CD14-positive monocyte (primary cell): Measurements from ENCODE around the gene SARNP. TPM values are rescaled to one million over a fixed set of nuclear protein-coding genes. Genes with fewer than 3 reads are reported as not detected.

Experiments used
- DNase-seq, 3 donors: peaks; one replicate each; pipeline ENCODE4 v3.0.0-alpha.2; 2011 to 2022
- H2AFZ ChIP-seq: 2 replicates; pipeline ENCODE4 v1.6.0; 2012; ENCODE audit warnings: mild to moderate bottlenecking, low read depth, low read length, inconsistent platforms; ENCODE audit not compliant: insufficient read depth, poor library complexity, severe bottlenecking
- H3K27ac ChIP-seq, 2 donors: 1 replicate in 1 of 2; 2 replicates in 1 of 2; pipeline ENCODE4 v1.5.1; 2012 to 2013; ENCODE audit warnings: low read length in 2 of 2, control low read depth in 1 of 2, inconsistent platforms in 1 of 2, low read depth in 1 of 2, mild to moderate bottlenecking in 1 of 2
- H3K27me3 ChIP-seq, 2 donors: one replicate each; pipeline versions ENCODE4 v1.6.0 to v1.6.1; 2011 to 2013; ENCODE audit warnings: low read length in 2 of 2; ENCODE audit not compliant: control insufficient read depth in 2 of 2, insufficient read depth in 2 of 2
- H3K36me3 ChIP-seq, 2 donors: replicated peaks in 1 of 2; 1 replicate in 1 of 2; 2 replicates in 1 of 2; pipeline versions ENCODE4 v1.5.1 to v1.6.1; 2012 to 2013; ENCODE audit warnings: low read length in 2 of 2, control low read depth in 1 of 2, inconsistent platforms in 1 of 2, mild to moderate bottlenecking in 1 of 2; ENCODE audit not compliant: insufficient read depth in 2 of 2, control insufficient read depth in 1 of 2
- H3K4me1 ChIP-seq, 2 donors: 1 replicate in 1 of 2; 2 replicates in 1 of 2; pipeline versions ENCODE4 v1.5.1 to v1.6.1; 2012 to 2013; ENCODE audit warnings: low read length in 2 of 2, control low read depth in 1 of 2, inconsistent platforms in 1 of 2, mild to moderate bottlenecking in 1 of 2, moderate library complexity in 1 of 2; ENCODE audit not compliant: insufficient read depth in 2 of 2, control insufficient read depth in 1 of 2
- H3K4me2 ChIP-seq: replicated peaks from 2 replicates; pipeline ENCODE3; 2012; ENCODE audit warnings: low read length, moderate library complexity, mild to moderate bottlenecking; ENCODE audit not compliant: poor library complexity, severe bottlenecking; ENCODE audit errors: extremely low read depth
- H3K4me3 ChIP-seq, 3 experiments: fragments of 200-600 bp in 1 of 3; sonication (generic) in 1 of 3; replicated peaks in 1 of 3; 1 replicate in 2 of 3; 2 replicates in 1 of 3; pipeline ENCODE4 v1.5.1; 2011 to 2013; ENCODE audit warnings: low read length in 3 of 3, mild to moderate bottlenecking in 3 of 3, control low read depth in 2 of 3, low read depth in 2 of 3, inconsistent platforms in 1 of 3, moderate library complexity in 1 of 3
- H3K79me2 ChIP-seq: 2 replicates; pipeline ENCODE4 v1.6.0; 2012; ENCODE audit warnings: mild to moderate bottlenecking, control low read depth, inconsistent platforms, low read length, moderate library complexity; ENCODE audit not compliant: insufficient read depth
- H3K9ac ChIP-seq: 2 replicates; pipeline ENCODE4 v1.6.0; 2017; ENCODE audit warnings: low read length, mild to moderate bottlenecking; ENCODE audit not compliant: insufficient read depth, poor library complexity, severe bottlenecking
- H3K9me3 ChIP-seq, 2 donors: replicated peaks in 1 of 2; 1 replicate in 1 of 2; 2 replicates in 1 of 2; pipeline versions ENCODE4 v1.5.1 to v1.6.1; 2012 to 2013; ENCODE audit warnings: low read length in 2 of 2, control low read depth in 1 of 2; ENCODE audit not compliant: control insufficient read depth in 1 of 2, insufficient read depth in 1 of 2
- H4K20me1 ChIP-seq: 2 replicates; pipeline ENCODE4 v1.6.0; 2012; ENCODE audit warnings: mild to moderate bottlenecking, low read length, control low read depth, moderate library complexity; ENCODE audit not compliant: insufficient read depth
- H3K27ac Mint-ChIP-seq, 7 donors: one replicate each; pipeline ENCODE4 v1.8.0; 2020; ENCODE audit warnings: mild to moderate bottlenecking in 7 of 7, mixed read lengths in 7 of 7, moderate library complexity in 6 of 7, inconsistent platforms in 2 of 7
- H3K27me3 Mint-ChIP-seq, 3 donors: one replicate each; pipeline ENCODE4 v1.8.0; 2021 to 2022; ENCODE audit warnings: low read depth in 3 of 3, mild to moderate bottlenecking in 3 of 3, mixed read lengths in 3 of 3, moderate library complexity in 3 of 3, inconsistent platforms in 1 of 3
- H3K36me3 Mint-ChIP-seq, 2 donors: one replicate each; pipeline ENCODE4 v1.8.0; 2020; ENCODE audit warnings: mixed read lengths in 2 of 2, inconsistent platforms in 1 of 2, mild to moderate bottlenecking in 1 of 2
- H3K4me1 Mint-ChIP-seq: one replicate; pipeline ENCODE4 v1.8.0; 2020; ENCODE audit warnings: mild to moderate bottlenecking, mixed read lengths
- H3K4me3 Mint-ChIP-seq, 2 donors: one replicate each; pipeline ENCODE4 v1.8.0; 2020; ENCODE audit warnings: mild to moderate bottlenecking in 2 of 2, mixed read lengths in 2 of 2, moderate library complexity in 1 of 2
- H3K9me3 Mint-ChIP-seq, 7 donors: one replicate each; pipeline ENCODE4 v1.8.0; 2020 to 2022; ENCODE audit warnings: mixed read lengths in 7 of 7, mild to moderate bottlenecking in 6 of 7, moderate library complexity in 6 of 7, inconsistent platforms in 2 of 7
- CTCF ChIP-seq: fragments of 200-600 bp; IDR thresholded peaks from one replicate; pipeline ENCODE4 v1.8.0; 2022; ENCODE audit warnings: antibody characterized with exemption, mild to moderate bottlenecking
- WGBS: methylation state at CpG from one replicate; pipeline ENCODE4 v1.1.5; 2013; ENCODE audit warnings: missing lambda C conversion rate; ENCODE audit not compliant: insufficient coverage; 5-methylcytosine and 5-hydroxymethylcytosine counted together
- intact Hi-C, 2 donors: fragments of 100-400 bp; cut with micrococcal nuclease; formaldehyde crosslinking; loops; one replicate each; pipeline versions ENCODE4 v1.15.0 to v1.15.1; 2023
- polyA plus RNA-seq, 3 donors: library from polyadenylated mRNA; depleted of rRNA in 1 of 3; unstranded in 2 of 3; stranded (reverse) in 1 of 3; fragments of 300-500 nt in 2 of 3; fragments of >200 nt in 1 of 3; fragmentation: Illumina TruSeq in 2 of 3; gene quantifications; 1 replicate in 2 of 3; 2 replicates in 1 of 3; pipeline ENCODE4 v1.2.3, GENCODE V29; 2012 to 2021

SARNP gene
- polyA plus RNA-seq, 3 donors = 28.9 to 139 (median 98.6) TPM

- Mint-ChIP-seq H3K36me3 (peaks cover 3% of the 10 kb centered on the region in 2 donors), H3K4me1 (peaks cover 26% of the 10 kb centered on the region), H3K27me3 (peaks cover 0 to 8% (median 5%) of the 10 kb centered on the region in 3 donors), H3K27ac (no peak overlapping the region), H3K4me3 (no peak overlapping the region), H3K9me3 (no peaks in the 10 kb centered on the region)
- Histone ChIP-seq H3K79me2 (peaks cover 19% of the 10 kb centered on the region), H3K9me3 (no peaks in the 10 kb centered on the region), H3K4me3 (no peak overlapping the region), H3K9ac (no peak overlapping the region), H4K20me1 (peaks cover under 1% of the 10 kb centered on the region), H3K27me3 (no peaks in the 10 kb centered on the region), H3K4me2 (no peak overlapping the region), H2AFZ (no peak overlapping the region), H3K36me3 (no peaks in the 10 kb centered on the region), H3K27ac (no peak overlapping the region), H3K4me1 (peaks cover 21 to 26% of the 10 kb centered on the region in 2 donors)
- DNase-seq = no peak
- intact Hi-C loops = no loop called here
- WGBS = 97% methylated on average over 10 of the region's 14 CpGs
- no peak for TF ChIP-seq CTCF
These were observed 84.4 kb downstream of the SARNP start for GRCh38 chr12:55733021-55733555.

- no peak overlapping the region for H3K4me2 ChIP-seq
- H3K4me3 ChIP-seq = no peak overlapping the region
- intact Hi-C loops = no loop called here
- H3K27me3 Mint-ChIP-seq = peaks cover 0 to 8% (median 4%) of the 10 kb centered on the region in 3 donors
- H3K9me3 ChIP-seq = no peaks in the 10 kb centered on the region
- DNase-seq = no peak
- H3K4me1 ChIP-seq = peaks cover 23 to 26% of the 10 kb centered on the region in 2 donors
- no peaks in the 10 kb centered on the region for H3K9me3 Mint-ChIP-seq
- WGBS = 100% methylated on average over 1 of the region's 4 CpGs
- peaks cover 27% of the 10 kb centered on the region for H3K79me2 ChIP-seq
- H3K27ac Mint-ChIP-seq = peak overlapping the region in 1 of 7 donors; percentile 38
- no peak overlapping the region for H3K4me3 Mint-ChIP-seq
- H3K27ac ChIP-seq = no peak overlapping the region
- H3K36me3 Mint-ChIP-seq = peaks cover 3 to 6% of the 10 kb centered on the region in 2 donors
- no peak overlapping the region for H2AFZ ChIP-seq
- H3K4me1 Mint-ChIP-seq = peaks cover 24% of the 10 kb centered on the region
- H3K27me3 ChIP-seq = no peaks in the 10 kb centered on the region
- H3K9ac ChIP-seq = no peak overlapping the region
- peaks cover 9% of the 10 kb centered on the region for H4K20me1 ChIP-seq
- TF ChIP-seq CTCF = no peak
- no peaks in the 10 kb centered on the region for H3K36me3 ChIP-seq
These were observed 85.2 kb downstream of the SARNP start for GRCh38 chr12:55732288-55732687.
